ENCODE results near the gene MEPE. TPM values are rescaled to one million over a fixed set of nuclear protein-coding genes. Genes with fewer than 3 reads are reported as not detected.

The MEPE gene
- total RNA-seq, 1 donor from 2014 or later: not detected

GRCh38 chr4:87835197-87835596, 2.4 kb downstream of the MEPE start:
- H3K27ac ChIP-seq (replicated peaks): no peak overlapping the region
- TF ChIP-seq, protein P1, sequence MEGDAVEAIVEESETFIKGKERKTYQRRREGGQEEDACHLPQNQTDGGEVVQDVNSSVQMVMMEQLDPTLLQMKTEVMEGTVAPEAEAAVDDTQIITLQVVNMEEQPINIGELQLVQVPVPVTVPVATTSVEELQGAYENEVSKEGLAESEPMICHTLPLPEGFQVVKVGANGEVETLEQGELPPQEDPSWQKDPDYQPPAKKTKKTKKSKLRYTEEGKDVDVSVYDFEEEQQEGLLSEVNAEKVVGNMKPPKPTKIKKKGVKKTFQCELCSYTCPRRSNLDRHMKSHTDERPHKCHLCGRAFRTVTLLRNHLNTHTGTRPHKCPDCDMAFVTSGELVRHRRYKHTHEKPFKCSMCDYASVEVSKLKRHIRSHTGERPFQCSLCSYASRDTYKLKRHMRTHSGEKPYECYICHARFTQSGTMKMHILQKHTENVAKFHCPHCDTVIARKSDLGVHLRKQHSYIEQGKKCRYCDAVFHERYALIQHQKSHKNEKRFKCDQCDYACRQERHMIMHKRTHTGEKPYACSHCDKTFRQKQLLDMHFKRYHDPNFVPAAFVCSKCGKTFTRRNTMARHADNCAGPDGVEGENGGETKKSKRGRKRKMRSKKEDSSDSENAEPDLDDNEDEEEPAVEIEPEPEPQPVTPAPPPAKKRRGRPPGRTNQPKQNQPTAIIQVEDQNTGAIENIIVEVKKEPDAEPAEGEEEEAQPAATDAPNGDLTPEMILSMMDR (IDR thresholded peaks at IDR 0.05; ENCODE audit: borderline replicate concordance): no peak
- H3K4me1 ChIP-seq: peaks cover 7% of the 10 kb centered on the region
- H3K9me3 ChIP-seq (replicated peaks): no peaks in the 10 kb centered on the region
- intact Hi-C loops (cut with micrococcal nuclease): loop anchor here (5.0 to 10.0 kb wide), 2 partner anchors 158 to 480 kb away; no protein-coding TSS in a partner anchor
- no peak for DNase-seq
- H3K27me3 ChIP-seq (ENCODE audit: low read depth): no peaks in the 10 kb centered on the region
- no peaks in the 10 kb centered on the region for H3K36me3 ChIP-seq
- H3K4me3 ChIP-seq: no peak overlapping the region

DNA sequence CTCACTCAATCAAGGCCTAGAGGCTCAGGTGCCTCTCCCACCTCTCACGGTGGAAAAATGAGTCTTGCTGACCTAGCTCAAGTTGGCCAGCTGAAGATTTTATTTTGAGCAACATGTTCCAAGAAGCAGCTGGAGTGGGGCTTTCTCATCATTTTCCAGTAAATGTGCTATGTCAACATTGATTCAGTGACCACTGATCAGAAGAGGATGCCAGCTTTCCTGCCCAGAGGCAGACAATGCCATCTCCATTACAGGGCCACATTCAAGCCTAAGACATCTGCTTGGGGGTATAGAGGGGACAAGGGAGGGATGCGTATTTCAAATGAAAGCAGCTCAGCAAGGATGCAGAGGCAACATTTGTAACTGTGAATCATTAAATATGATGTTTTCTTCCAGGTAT, 3.0 kb downstream of the MEPE start:
- intact Hi-C loops (cut with micrococcal nuclease): loop anchor here (5.0 to 10.0 kb wide), 2 partner anchors 158 to 481 kb away; no protein-coding TSS in a partner anchor
- H3K36me3 ChIP-seq: no peaks in the 10 kb centered on the region
- H3K9me3 ChIP-seq (replicated peaks): no peaks in the 10 kb centered on the region
- no peak overlapping the region for H3K4me3 ChIP-seq
- peaks cover 7% of the 10 kb centered on the region for H3K4me1 ChIP-seq
- H3K27ac ChIP-seq (replicated peaks): no peak overlapping the region
- TF ChIP-seq, protein P1 (IDR thresholded peaks at IDR 0.05; ENCODE audit: borderline replicate concordance): no peak
- no peak for DNase-seq
- no peaks in the 10 kb centered on the region for H3K27me3 ChIP-seq (ENCODE audit: low read depth)

- Histone ChIP-seq H3K27ac (replicated peaks) (no peak overlapping the region), H3K4me3 (no peak overlapping the region), H3K36me3 (no peaks in the 10 kb centered on the region), H3K27me3 (ENCODE audit: low read depth) (no peaks in the 10 kb centered on the region), H3K4me1 (peaks cover 7% of the 10 kb centered on the region), H3K9me3 (replicated peaks) (no peaks in the 10 kb centered on the region)
- TF ChIP-seq, protein P1 (IDR thresholded peaks at IDR 0.05; ENCODE audit: borderline replicate concordance): peak; percentile 31
- DNase-seq: no peak
- intact Hi-C loops (cut with micrococcal nuclease): loop anchor here (5.0 to 10.0 kb wide), 2 partner anchors 161 to 483 kb away; no protein-coding TSS in a partner anchor
Measured at GRCh38 chr4:87838205-87838604, 5.4 kb downstream of the MEPE start.

DNA sequence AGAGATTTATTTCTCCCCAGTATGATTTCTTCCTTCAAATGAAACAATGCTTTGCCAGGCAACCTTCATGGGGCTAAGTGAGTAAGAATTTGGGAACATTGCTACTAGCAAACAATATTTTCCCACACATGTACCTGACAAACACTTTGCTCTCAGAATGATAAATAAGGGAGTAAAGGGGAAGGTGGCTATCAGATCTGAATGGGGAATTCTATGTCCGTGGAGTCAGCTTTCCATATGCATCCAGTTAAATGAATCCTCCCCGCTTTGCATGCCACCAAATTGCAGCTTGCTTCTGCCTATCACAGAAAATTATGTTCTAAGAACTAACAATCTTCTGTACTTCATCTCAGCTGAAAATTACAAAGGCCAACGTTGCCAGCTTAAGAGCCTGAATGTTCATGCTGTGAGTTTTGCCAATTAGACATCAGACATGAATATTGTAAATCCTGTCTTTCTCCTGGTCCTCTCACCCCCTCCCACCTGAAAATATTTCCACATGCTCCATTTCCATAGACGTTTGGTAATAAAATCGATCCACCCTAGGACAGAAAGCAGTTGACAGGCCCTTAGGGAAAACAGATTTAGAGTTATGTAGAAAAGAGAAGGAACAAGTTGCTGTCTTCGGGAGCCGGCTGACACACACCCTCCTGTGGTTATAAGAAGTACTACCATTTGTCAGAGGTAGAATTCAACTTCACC, 6.3 kb downstream of the MEPE start:
- DNase-seq: peak; percentile 16
- Histone ChIP-seq H3K9me3 (replicated peaks) (no peaks in the 10 kb centered on the region), H3K4me3 (no peak overlapping the region), H3K4me1 (peaks cover 11% of the 10 kb centered on the region), H3K36me3 (no peaks in the 10 kb centered on the region), H3K27ac (replicated peaks) (peak overlapping the region; percentile 30), H3K27me3 (ENCODE audit: low read depth) (no peaks in the 10 kb centered on the region)
- intact Hi-C loops (cut with micrococcal nuclease): loop anchor here (5.0 to 10.0 kb wide), 2 partner anchors 162 to 484 kb away; no protein-coding TSS in a partner anchor
- TF ChIP-seq, protein P1 (IDR thresholded peaks at IDR 0.05; ENCODE audit: borderline replicate concordance): peak; percentile 87

DNA sequence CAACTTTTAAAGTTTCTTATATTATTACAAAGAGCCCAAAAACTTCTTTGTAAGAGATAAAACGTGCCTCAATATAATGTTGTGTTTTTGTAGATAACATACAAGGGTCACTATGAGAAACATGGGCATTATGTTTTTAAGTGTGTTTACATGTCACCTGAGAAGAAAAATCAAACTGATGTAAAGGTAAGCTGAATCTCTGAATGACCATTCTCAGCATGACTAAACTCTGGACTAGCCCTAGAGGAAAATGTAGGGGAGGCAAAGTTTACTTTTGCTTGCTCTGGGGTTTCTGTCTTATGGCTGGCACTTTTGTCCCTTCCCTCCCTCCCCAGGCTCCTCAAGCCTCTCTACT, 6.8 kb downstream of the MEPE start:
- Histone ChIP-seq H3K9me3 (replicated peaks) (no peaks in the 10 kb centered on the region), H3K27me3 (ENCODE audit: low read depth) (no peaks in the 10 kb centered on the region), H3K36me3 (no peaks in the 10 kb centered on the region), H3K4me3 (no peak overlapping the region), H3K4me1 (peaks cover 15% of the 10 kb centered on the region), H3K27ac (replicated peaks) (peak overlapping the region; percentile 30)
- no peak for DNase-seq
- TF ChIP-seq, protein P1 (IDR thresholded peaks at IDR 0.05; ENCODE audit: borderline replicate concordance): peak; percentile 28
- intact Hi-C loops (cut with micrococcal nuclease): loop anchor here (5.0 to 10.0 kb wide), 2 partner anchors 162 to 485 kb away; no protein-coding TSS in a partner anchor
